K562 (cell line): Measurements from ENCODE around the gene RIPOR2. TPM values are rescaled to one million over a fixed set of nuclear protein-coding genes. Genes with fewer than 3 reads are reported as not detected.

Experiments used
- CHD2 ChIP-seq: IDR thresholded peaks from 2 replicates; pipeline ENCODE4 v1.6.1; 2011; ENCODE audit warnings: low read depth, low read length
- MTA3 ChIP-seq: fragments of 450-650 bp; formaldehyde crosslinking; IDR thresholded peaks from 2 replicates; pipeline ENCODE4 v1.6.1; 2017; ENCODE audit warnings: mild to moderate bottlenecking, borderline replicate concordance
- POLR2AphosphoS2 ChIP-seq: IDR thresholded peaks from 2 replicates; pipeline ENCODE4 v1.6.1; 2012; ENCODE audit warnings: low read length, improper control_type of control experiment
- RBM15 ChIP-seq: fragments of 200-400 bp; formaldehyde crosslinking; IDR thresholded peaks from 2 replicates; pipeline ENCODE4 v1.6.1; 2018; ENCODE audit warnings: mild to moderate bottlenecking, low read length, moderate library complexity; ENCODE audit not compliant: insufficient read depth
- RREB1 ChIP-seq: fragments of 250-450 bp; sonication (Bioruptor Pico); IDR thresholded peaks from 2 replicates; pipeline ENCODE4 v1.4.0; 2020
- ZNF212 ChIP-seq: fragments of 450-650 bp; formaldehyde crosslinking; IDR thresholded peaks from 2 replicates; pipeline ENCODE4 v1.4.0; 2020; ENCODE audit warnings: mild to moderate bottlenecking
- ZNF24 ChIP-seq: fragments of 450-650 bp; IDR thresholded peaks from 2 replicates; pipeline ENCODE4 v1.6.1; 2016
- ZNF263 ChIP-seq: sonication (generic); formaldehyde crosslinking; IDR thresholded peaks from 2 replicates; pipeline ENCODE4 v1.8.0; 2022; ENCODE audit warnings: mild to moderate bottlenecking, missing genetic modification reagents, borderline replicate concordance
- ZNF740 ChIP-seq, 3 experiments: fragments of 200-800 bp in 1 of 3; sonication (Bioruptor generic) in 1 of 3; sonication (generic) in 1 of 3; formaldehyde crosslinking in 1 of 3; IDR thresholded peaks; 2 replicates each; pipeline versions ENCODE4 v1.6.1 to v1.8.0; 2016 to 2022; ENCODE audit warnings: mild to moderate bottlenecking in 2 of 3, missing compliant biosample characterization in 2 of 3, missing genetic modification characterization in 2 of 3, missing genetic modification reagents in 1 of 3
- ZNF76 ChIP-seq: fragments of 250-450 bp; sonication (Bioruptor Pico); IDR thresholded peaks from 2 replicates; pipeline ENCODE4 v1.4.0; 2020; ENCODE audit warnings: mild to moderate bottlenecking, moderate library complexity, borderline replicate concordance
- polyA plus RNA-seq, 8 experiments: library from polyadenylated mRNA; depleted of rRNA in 4 of 8; stranded (reverse) in 5 of 8; unstranded in 3 of 8; fragments of >200 nt; fragmentation: Nextera tagmentation in 2 of 8; fragmentation: Illumina TruSeq in 1 of 8; extraction: Ambion mirVana in 2 of 8; extraction: Trizol in 1 of 8; gene quantifications; 2 replicates each; pipeline versions ENCODE4 v1.2.1 to v1.2.3, GENCODE V29; 2011 to 2014; ENCODE audit warnings: inconsistent platforms in 1 of 8, missing spikeins in 1 of 8
- total RNA-seq, 7 experiments: library from RNA; depleted of rRNA in 6 of 7; stranded (reverse); fragments of >200 nt in 6 of 7; fragmentation: Illumina TruSeq in 2 of 7; extraction: Trizol in 2 of 7; gene quantifications; 2 replicates each; pipeline versions ENCODE4 v1.2.1 to v1.2.3, GENCODE V29; 2011 to 2021; ENCODE audit warnings: low replicate concordance in 1 of 7

The RIPOR2 gene
- total and polyA plus RNA-seq, 9 of the 15 experiments (the other 6 are each of a cell fraction or from before 2014, with no cell fraction given), result 0.04 to 1.0 (median 0.47) TPM; not detected in 2

- TF ChIP-seq ZNF740 (CRISPR knock-in tag; IDR thresholded peaks at IDR 0.05) (no peak), ZNF740 (tag; IDR thresholded peaks at IDR 0.05) (no peak), RREB1 (CRISPR knock-in tag) (no peak), RBM15 (no peak), ZNF263 (CRISPR knock-in tag) (no peak), CHD2 (no peak), ZNF76 (no peak), ZNF212 (CRISPR knock-in tag) (no peak), POLR2AphosphoS2 (no peak), ZNF24 (no peak), MTA3 (no peak)
Measured at GRCh38 chr6:24943774-24944173, 8.0 kb upstream of the RIPOR2 start (continued).
